Suprapubic skin (tissue), 4 donors: ENCODE results near the gene SIMC1.
"Not testable (repeated sequence)": the region's sequence is repeated elsewhere in the genome, so short reads cannot be mapped to it uniquely, and the experiment has no call there.

ENCODE experiments used
- POLR2A ChIP-seq, 2 donors: fragments of 450-650 bp; IDR thresholded peaks; one replicate each; pipeline ENCODE4 v1.6.1; 2017; ENCODE audit warnings: antibody characterized with exemption in 2 of 2, mild to moderate bottlenecking in 2 of 2, moderate library complexity in 2 of 2
- POLR2AphosphoS5 ChIP-seq, 3 donors: sonication (generic); formaldehyde crosslinking; IDR thresholded peaks; one replicate each; pipeline ENCODE4 v1.6.1; 2017; ENCODE audit warnings: antibody characterized with exemption in 3 of 3
- TF ChIP-seq, protein P1 (sequence below), 2 donors: fragments of 200-600 bp in 1 of 2; fragments of 450-650 bp in 1 of 2; sonication (generic) in 1 of 2; IDR thresholded peaks; one replicate each; pipeline ENCODE4 v1.5.1; 2016 to 2019; ENCODE audit warnings: antibody characterized with exemption in 2 of 2, mild to moderate bottlenecking in 1 of 2, moderate library complexity in 1 of 2

DNA sequence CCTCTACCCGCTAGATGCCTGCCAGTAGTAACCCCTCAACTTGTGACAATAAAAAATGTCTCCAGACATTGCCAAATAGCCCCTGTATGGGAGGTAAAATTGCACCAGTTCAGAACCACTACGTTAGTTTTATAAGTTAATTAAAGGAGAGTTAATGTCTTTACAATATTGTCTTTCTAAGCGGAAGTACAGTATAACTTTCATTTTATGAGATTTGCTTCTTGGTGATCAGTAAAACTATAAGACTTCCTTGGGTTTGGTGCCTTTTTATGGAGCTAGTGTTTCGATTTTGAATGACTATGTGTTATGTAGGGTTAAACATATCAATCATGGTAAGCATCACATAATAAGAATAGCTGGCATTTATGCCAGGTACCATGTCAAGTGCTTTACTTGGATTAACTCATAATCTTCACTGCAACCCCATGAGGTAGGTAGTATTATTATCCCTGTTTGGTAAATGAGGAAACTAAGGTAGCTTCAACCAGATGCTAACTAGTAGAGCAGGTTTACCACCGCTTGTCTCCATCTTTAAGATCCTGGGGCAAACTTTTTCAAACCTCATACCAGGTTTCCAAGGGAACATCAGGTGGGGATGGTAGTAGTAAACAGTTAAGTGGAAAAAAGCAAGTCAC lies 19.8 kb downstream of the SIMC1 start:
- TF ChIP-seq, protein P1, sequence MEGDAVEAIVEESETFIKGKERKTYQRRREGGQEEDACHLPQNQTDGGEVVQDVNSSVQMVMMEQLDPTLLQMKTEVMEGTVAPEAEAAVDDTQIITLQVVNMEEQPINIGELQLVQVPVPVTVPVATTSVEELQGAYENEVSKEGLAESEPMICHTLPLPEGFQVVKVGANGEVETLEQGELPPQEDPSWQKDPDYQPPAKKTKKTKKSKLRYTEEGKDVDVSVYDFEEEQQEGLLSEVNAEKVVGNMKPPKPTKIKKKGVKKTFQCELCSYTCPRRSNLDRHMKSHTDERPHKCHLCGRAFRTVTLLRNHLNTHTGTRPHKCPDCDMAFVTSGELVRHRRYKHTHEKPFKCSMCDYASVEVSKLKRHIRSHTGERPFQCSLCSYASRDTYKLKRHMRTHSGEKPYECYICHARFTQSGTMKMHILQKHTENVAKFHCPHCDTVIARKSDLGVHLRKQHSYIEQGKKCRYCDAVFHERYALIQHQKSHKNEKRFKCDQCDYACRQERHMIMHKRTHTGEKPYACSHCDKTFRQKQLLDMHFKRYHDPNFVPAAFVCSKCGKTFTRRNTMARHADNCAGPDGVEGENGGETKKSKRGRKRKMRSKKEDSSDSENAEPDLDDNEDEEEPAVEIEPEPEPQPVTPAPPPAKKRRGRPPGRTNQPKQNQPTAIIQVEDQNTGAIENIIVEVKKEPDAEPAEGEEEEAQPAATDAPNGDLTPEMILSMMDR (IDR thresholded peaks at IDR 0.05): not testable (repeated sequence)
- TF ChIP-seq POLR2A, POLR2AphosphoS5 (IDR thresholded peaks at IDR 0.05): not testable (repeated sequence)
